Central memory CD4-positive, alpha-beta T cell (primary cell): ENCODE measurements around the gene PLA2G15.

ENCODE experiments used
- DNase-seq: peaks from one replicate; pipeline ENCODE4 v3.0.0; 2022
- total RNA-seq, 3 experiments: gene quantifications; one replicate each; lab custom pipeline; 2026; lab: John Stamatoyannopoulos, UW

PLA2G15 gene
- 7.5 to 12.9 (median 11.3) reads per million in 3 experiments for total RNA-seq

GRCh38 chr16:68244903-68245853 lies at the start of gene PLA2G15:
Gene PLA2G15 (plus strand): TSS chr16:68245373. CDS start chr16:68245427, 54 bp downstream.
- DNase-seq: peak; percentile 91

- no peak for DNase-seq
Measured at GRCh38 chr16:68197250-68197649, 47.9 kb upstream of the PLA2G15 start.

GRCh38 chr16:68200088-68200783 lies 44.9 kb upstream of the PLA2G15 start:
- DNase-seq: no peak

GRCh38 chr16:68202091-68202519 lies 43.1 kb upstream of the PLA2G15 start:
- no peak for DNase-seq

GRCh38 chr16:68206245-68206644 lies 38.9 kb upstream of the PLA2G15 start:
- no peak for DNase-seq

- DNase-seq: no peak
Measured at GRCh38 chr16:68214726-68215125, 30.4 kb upstream of the PLA2G15 start.

- DNase-seq: no peak
Measured at GRCh38 chr16:68215302-68215701, 29.9 kb upstream of the PLA2G15 start.

- DNase-seq: no peak
Measured at GRCh38 chr16:68216240-68216639, 28.9 kb upstream of the PLA2G15 start.

- DNase-seq: no peak
Measured at GRCh38 chr16:68217506-68217905, 27.7 kb upstream of the PLA2G15 start.

- no peak for DNase-seq
Measured at GRCh38 chr16:68219725-68220351, 25.3 kb upstream of the PLA2G15 start.

- DNase-seq: no peak
Measured at GRCh38 chr16:68223072-68223471, 22.1 kb upstream of the PLA2G15 start.

GRCh38 chr16:68226116-68226515 lies 19.1 kb upstream of the PLA2G15 start:
- DNase-seq: no peak

GRCh38 chr16:68227183-68227793 lies 17.9 kb upstream of the PLA2G15 start:
- no peak for DNase-seq

GRCh38 chr16:68227850-68228553 lies 17.2 kb upstream of the PLA2G15 start:
- no peak for DNase-seq

GRCh38 chr16:68228652-68229051 lies 16.5 kb upstream of the PLA2G15 start:
- DNase-seq: no peak

- DNase-seq: peak; percentile 47
Measured at GRCh38 chr16:68229431-68230175, 15.6 kb upstream of the PLA2G15 start.

GRCh38 chr16:68230176-68230571 lies 15.0 kb upstream of the PLA2G15 start:
- no peak for DNase-seq

- no peak for DNase-seq
Measured at GRCh38 chr16:68230956-68231355, 14.2 kb upstream of the PLA2G15 start.

GRCh38 chr16:68231384-68232136 lies 13.6 kb upstream of the PLA2G15 start:
- no peak for DNase-seq

- no peak for DNase-seq
Measured at GRCh38 chr16:68232335-68232734, 12.8 kb upstream of the PLA2G15 start.
